Keratinocyte (primary cell): Measurements from ENCODE around the gene FNDC11.

Source experiments
- EZH2 ChIP-seq: IDR thresholded peaks from one replicate; pipeline ENCODE4 v1.6.1; 2012; ENCODE audit warnings: inconsistent platforms, mild to moderate bottlenecking, low read length, moderate library complexity
- TF ChIP-seq, protein P1 (sequence below), 3 experiments: IDR thresholded peaks in 1 of 3; conservative IDR thresholded peaks in 1 of 3; optimal IDR thresholded peaks in 1 of 3; 2 replicates in 2 of 3; 3 replicates in 1 of 3; pipeline versions ENCODE3 to v1.5.1; 2011; ENCODE audit warnings: low read length in 3 of 3, mild to moderate bottlenecking in 3 of 3, moderate library complexity in 2 of 3, control low read depth in 1 of 3, inconsistent platforms in 1 of 3; ENCODE audit not compliant: insufficient read depth in 2 of 3; ENCODE audit errors: extremely low read depth in 1 of 3

- TF ChIP-seq, protein P1, sequence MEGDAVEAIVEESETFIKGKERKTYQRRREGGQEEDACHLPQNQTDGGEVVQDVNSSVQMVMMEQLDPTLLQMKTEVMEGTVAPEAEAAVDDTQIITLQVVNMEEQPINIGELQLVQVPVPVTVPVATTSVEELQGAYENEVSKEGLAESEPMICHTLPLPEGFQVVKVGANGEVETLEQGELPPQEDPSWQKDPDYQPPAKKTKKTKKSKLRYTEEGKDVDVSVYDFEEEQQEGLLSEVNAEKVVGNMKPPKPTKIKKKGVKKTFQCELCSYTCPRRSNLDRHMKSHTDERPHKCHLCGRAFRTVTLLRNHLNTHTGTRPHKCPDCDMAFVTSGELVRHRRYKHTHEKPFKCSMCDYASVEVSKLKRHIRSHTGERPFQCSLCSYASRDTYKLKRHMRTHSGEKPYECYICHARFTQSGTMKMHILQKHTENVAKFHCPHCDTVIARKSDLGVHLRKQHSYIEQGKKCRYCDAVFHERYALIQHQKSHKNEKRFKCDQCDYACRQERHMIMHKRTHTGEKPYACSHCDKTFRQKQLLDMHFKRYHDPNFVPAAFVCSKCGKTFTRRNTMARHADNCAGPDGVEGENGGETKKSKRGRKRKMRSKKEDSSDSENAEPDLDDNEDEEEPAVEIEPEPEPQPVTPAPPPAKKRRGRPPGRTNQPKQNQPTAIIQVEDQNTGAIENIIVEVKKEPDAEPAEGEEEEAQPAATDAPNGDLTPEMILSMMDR (optimal IDR thresholded peaks at IDR 0.05 in 1 of 3, IDR thresholded peaks at IDR 0.05 in 1 of 3, conservative IDR thresholded peaks at IDR 0.05 in 1 of 3; ENCODE audit: extremely low read depth in 1 of 3, insufficient read depth in 2 of 3, low read length in 3 of 3), result peak; percentile 79 to 94 (median 88)
- TF ChIP-seq EZH2, result no peak
Measured at GRCh38 chr20:63580796-63581461, 27.0 kb downstream of the FNDC11 start.
